HG02763 (cell line): ENCODE data around the gene PRR19.

ENCODE experiments used
- ATAC-seq: cut with Tn5 transposase; IDR thresholded peaks from one replicate; pipeline ENCODE4 v1.9.1; 2021; ENCODE audit warnings: mild to moderate bottlenecking, moderate library complexity; ENCODE audit not compliant: unreplicated experiment

PRR19 gene

DNA sequence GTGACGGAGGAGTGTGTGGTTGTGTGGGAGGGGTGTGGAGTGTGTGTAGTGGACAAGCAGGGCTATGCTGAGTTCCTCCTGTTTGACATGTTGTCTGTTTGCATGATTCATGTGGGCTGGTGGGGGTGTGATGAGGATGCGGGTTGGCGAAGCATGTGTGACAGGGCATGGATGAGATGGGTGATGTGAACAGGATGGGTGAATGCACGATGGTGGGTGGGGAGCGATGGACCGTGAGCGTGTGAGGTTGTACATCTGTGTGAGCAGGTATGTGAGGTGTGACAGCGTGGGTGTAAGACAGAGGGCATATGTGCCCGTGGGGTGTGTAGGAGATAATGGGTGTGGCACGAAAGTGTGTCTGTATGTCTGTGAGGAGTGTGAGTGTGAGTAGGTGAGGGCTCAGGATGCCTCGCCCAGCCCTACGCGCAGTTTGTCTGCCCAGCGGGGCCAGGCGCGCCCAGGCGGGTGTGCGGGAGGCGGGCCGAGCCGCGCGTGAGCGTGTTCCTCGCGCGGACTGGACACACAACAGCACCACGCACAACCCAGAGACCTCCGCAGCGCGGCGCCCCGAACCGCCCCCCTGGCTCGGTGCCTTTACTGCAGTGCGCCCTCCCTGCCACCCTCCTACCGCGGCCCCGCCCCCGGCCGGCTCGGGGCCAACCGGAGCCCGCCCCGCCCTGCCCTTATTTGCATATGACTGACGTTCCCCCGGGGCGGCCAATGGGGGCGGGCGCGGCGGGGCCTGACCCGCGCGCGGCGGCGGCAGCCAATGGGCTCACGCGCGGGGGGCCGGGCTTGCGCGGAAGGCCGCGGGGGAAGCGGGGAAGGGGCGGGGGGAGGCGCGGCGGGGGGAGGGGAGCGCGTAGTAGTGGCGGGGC lies 18.5 kb upstream of the PRR19 start:
- ATAC-seq, result peak; percentile 49

DNA sequence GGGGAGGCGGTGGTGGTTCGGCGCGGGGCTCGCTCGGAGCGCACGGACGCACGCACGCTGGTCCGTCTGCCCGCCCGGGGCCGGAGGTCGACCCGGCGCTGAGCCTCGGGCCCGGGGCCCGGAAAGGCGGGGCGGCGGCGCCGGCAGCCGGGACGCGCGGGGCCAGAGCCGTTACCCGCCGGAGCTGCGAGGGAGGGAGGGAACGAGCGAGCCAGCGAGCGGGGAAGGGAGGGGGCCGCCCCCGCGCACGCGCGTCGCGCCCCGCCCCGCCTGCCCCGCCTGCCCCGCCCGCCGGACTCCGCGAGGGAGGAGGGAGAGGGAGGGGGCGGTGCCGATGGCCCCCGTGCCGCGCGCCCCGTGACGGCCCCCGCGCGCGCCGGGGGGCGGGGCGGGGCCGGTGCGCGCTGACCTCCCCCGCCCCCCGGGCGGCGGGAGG lies 17.8 kb upstream of the PRR19 start:
- ATAC-seq, result peak; percentile 41

DNA sequence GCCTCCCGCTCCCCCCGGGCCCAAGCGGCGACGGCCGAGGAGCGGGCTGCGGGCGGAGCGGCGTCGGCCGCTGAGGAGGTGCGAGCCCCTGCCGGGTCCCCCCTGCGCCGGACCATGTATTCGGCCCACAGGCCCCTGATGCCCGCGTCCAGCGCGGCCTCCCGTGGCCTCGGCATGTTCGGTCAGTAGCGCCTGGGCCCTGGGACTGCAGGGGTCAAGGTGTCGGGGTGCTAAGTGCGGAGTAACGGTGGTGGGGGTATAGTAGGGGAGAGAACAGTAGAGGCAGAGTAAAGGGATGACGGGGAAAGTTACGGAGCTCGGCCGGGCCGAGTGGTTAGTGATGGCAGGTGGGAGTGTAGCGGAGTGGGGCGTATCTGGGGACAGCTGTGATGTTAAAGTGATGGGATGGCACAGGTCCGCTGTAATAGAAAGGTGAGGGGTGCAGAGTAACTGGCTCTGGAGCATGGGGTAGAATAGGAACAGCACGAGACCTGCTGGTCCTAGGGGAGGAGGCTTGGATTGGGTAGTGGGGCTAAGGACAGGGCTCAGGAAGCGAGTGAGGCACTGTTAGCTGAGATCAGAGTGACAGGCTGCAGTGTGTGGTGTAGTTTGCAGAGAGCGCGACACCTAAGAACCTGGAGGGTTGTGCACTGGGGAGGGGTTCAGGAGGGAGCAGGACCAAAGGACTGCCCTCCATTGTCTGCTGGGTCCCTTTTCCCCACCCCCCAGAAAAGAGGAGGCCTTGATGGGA lies 17.2 kb upstream of the PRR19 start:
- ATAC-seq, result no peak

DNA sequence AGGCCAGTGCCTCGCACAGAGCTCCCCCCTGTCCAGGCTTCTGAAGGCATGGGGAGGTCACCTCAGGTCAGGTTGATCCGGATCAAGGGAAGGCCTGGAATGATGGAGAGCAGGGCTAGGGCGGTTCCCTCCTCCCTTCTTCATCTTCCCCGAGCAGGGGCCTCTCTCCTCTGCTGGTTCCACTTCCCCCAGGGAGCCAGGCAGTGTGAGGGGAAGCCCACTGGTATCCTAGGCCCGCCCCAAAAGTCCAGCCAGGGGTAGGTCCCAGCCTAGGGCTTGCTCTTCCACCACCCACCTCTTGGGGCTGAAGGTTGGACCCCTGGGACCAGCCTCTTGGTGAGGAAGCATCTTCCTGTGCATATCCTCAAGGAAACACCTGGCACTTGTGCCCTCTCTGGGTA lies 16.4 kb upstream of the PRR19 start:
- no peak for ATAC-seq

DNA sequence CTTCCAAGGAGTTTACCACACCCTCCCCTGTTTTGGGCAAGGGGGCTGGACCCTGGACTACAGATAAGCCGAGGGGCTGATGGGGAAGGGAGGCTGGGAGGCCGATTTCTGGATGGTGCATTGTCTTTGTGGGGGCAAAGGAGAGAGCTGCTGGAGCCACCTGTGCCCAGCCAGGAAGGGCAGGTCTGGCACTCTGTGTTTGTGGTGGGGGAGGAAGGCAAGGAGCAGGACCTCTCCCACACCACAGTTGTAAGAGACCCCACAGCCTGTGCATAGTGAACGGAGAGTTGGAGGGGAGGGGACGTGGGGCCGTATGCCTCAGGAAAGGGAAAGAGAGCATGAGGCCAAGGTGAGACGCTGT lies 16.0 kb upstream of the PRR19 start:
- ATAC-seq, result no peak

DNA sequence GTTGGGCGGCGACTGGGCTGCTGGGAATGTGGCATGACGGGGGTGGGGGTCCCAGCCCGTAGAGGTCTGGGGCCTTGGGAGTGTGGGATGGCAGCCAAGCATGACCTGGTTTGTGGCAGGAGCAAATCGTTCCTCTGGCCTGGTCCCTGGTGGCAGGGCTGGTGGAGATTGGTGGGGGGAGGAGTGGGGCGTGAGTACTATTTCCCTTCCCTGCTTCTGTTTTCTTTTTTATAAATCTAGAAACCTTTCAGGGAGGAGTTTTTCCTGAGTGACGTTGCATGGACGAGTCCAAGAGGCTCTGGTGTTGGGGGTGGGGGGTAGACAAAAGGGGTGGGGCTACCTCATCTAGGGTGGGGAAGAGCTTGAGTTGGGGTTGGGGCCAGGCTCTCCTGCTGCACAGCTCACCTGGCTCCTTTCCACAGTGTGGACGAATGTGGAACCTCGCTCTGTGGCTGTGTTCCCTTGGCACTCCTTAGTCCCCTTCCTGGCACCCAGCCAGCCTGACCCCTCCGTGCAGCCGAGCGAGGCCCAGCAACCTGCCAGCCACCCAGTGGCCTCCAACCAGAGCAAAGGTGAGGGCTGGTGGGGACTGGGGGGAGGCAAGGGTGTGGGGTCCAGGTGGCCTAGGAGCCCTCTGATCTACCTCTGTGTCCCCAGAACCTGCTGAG lies 15.4 kb upstream of the PRR19 start:
- ATAC-seq, result no peak

DNA sequence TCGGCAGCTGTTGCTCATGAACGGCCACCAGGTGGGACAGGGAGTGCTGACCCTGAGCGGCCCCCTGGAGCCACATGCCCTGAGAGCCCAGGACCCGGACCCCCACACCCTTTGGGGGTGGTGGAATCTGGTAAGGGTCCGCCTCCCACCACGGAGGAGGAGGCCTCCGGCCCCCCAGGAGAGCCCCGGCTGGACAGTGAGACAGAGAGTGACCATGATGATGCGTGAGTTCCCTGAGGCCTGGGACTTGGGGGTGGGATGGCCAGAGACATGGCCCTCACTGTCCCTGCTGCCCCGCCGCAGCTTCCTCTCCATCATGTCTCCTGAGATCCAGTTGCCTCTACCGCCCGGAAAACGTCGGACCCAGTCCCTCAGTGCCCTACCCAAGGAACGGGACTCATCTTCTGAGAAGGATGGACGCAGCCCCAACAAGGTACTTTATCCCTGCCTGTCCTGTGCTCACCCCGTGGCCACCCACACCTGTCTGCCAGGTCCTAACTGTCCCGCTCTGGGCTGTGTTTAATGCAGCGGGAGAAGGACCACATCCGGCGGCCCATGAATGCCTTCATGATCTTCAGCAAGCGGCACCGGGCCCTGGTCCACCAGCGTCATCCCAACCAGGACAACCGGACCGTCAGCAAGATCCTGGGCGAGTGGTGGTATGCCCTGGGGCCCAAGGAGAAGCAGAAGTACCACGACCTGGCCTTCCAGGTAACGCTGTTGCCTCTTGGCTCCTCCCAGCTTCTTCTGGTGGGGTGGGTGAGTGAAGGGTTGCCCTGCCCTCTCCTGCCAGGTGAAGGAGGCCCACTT lies 14.7 kb upstream of the PRR19 start:
- ATAC-seq, result no peak

DNA sequence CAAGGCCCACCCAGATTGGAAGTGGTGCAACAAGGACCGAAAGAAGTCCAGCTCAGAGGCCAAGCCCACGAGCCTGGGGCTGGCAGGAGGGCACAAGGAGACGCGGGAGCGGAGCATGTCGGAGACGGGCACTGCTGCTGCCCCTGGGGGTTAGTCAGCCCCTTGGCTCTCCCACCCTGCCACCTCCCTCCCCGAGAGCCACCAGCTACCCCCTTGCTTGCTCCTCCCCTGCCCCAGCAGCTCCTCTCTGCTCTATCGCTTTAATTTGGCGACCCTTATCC lies 14.2 kb upstream of the PRR19 start:
- ATAC-seq, result no peak

DNA sequence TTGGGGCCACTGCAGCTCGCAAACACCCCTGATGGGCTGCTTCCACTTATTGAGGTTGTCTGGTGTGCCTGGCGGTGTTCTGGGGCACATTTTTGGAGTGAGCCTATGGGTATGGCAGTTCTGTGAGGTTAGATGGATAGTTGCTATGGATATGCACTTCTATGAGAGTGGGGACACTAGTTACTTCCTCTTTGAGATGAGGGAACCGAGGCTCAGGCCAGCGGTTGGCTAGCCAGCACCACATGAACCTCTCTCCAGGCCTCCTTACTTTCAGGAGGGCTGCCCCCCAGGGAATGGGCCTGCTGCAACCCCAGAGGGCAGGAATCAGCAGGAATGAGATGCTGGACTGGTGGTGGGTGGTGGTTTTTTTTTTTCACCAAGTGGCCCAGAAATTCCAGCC lies 13.5 kb upstream of the PRR19 start:
- ATAC-seq, result no peak

DNA sequence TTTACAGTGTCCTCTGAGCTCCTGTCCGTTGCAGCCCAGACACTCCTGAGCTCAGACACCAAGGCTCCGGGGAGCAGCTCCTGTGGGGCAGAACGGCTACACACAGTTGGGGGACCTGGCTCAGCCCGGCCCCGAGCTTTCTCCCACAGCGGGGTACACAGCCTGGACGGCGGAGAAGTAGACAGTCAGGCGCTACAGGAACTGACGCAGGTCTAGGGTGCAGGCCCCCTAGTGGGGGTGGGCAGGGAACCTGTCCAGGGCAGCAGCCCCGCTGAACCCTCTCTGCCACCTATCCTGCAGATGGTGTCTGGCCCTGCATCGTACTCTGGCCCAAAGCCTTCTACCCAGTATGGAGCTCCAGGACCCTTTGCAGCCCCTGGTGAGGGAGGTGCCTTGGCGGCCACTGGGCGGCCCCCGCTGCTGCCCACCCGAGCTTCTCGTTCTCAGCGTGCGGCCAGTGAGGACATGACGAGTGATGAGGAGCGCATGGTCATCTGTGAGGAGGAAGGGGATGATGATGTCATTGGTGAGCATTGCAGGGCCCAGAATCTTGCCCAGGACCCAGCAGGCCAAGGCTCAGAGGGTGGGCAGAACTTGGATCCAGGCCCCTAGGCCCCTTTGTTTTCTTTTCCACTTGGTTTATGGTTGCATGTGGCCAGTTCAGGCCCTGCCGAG lies 12.9 kb upstream of the PRR19 start:
- ATAC-seq, result no peak

DNA sequence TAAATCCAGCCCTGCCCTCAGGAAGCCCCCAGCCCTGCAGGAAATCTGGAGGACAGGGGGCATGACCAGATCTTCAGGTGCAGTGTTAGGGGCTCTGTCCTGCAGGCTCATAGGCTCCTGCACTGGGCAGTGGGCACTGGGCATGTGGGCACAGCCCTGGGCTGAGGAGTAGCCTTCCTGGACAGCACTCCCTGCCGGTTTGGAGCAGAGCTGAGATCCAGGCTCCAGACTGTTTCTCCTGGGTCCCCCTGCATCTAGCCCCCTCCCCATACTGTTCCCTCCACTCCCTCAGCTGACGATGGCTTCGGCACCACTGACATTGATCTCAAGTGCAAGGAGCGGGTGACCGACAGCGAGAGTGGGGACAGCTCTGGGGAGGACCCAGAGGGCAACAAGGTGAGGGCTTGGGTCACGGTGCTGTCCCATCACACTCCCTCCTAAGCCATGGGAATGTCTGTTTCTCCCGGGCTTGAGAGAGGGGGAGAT lies 12.3 kb upstream of the PRR19 start:
- ATAC-seq, result no peak

DNA sequence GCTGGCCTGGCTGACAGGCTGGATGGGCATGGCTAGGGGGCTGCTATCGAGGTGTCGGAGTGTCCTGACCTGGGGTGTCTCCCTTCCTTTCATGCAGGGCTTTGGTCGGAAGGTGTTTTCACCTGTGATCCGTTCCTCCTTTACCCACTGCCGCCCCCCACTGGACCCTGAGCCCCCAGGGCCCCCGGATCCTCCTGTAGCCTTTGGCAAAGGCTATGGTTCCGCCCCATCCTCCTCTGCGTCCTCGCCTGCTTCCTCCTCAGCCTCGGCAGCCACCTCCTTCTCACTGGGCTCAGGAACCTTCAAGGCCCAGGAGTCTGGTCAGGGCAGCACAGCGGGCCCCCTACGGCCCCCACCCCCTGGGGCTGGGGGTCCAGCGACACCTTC lies 11.8 kb upstream of the PRR19 start:
- ATAC-seq, result no peak

DNA sequence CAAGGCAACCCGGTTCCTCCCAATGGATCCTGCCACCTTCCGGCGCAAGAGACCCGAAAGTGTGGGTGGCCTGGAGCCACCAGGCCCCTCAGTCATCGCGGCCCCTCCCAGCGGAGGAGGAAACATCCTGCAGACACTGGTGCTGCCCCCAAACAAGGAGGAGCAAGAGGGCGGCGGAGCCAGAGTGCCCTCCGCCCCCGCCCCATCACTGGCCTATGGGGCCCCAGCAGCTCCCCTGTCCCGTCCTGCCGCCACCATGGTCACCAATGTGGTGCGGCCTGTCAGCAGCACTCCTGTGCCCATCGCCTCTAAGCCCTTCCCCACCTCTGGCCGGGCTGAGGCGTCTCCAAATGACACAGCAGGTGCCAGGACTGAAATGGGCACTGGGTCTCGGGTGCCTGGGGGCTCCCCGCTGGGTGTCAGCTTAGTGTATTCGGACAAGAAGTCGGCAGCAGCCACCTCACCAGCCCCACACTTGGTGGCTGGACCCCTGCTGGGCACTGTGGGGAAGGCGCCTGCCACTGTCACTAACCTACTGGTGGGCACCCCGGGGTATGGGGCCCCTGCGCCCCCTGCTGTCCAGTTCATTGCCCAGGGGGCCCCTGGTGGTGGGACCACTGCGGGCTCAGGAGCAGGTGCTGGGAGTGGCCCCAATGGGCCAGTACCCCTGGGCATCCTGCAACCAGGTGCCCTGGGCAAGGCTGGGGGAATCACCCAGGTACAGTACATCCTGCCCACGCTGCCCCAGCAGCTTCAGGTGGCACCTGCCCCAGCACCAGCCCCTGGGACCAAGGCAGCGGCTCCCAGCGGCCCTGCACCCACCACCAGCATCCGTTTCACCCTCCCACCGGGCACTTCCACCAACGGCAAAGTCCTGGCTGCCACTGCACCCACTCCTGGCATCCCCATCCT lies 11.2 kb upstream of the PRR19 start:
- no peak for ATAC-seq

DNA sequence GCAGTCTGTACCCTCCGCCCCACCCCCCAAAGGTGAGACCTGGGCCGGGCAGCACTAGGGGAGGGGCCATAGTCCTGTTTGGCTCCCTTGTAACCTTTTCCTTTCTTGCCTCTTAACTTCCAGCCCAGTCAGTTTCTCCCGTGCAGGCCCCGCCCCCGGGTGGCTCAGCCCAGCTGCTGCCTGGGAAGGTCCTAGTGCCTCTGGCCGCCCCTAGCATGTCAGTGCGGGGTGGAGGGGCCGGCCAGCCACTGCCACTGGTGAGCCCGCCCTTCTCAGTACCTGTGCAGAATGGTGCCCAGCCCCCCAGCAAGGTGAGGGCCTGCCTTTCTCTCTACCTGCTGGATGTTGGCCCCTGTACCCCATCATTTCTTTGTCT lies 10.5 kb upstream of the PRR19 start:
- no peak for ATAC-seq

DNA sequence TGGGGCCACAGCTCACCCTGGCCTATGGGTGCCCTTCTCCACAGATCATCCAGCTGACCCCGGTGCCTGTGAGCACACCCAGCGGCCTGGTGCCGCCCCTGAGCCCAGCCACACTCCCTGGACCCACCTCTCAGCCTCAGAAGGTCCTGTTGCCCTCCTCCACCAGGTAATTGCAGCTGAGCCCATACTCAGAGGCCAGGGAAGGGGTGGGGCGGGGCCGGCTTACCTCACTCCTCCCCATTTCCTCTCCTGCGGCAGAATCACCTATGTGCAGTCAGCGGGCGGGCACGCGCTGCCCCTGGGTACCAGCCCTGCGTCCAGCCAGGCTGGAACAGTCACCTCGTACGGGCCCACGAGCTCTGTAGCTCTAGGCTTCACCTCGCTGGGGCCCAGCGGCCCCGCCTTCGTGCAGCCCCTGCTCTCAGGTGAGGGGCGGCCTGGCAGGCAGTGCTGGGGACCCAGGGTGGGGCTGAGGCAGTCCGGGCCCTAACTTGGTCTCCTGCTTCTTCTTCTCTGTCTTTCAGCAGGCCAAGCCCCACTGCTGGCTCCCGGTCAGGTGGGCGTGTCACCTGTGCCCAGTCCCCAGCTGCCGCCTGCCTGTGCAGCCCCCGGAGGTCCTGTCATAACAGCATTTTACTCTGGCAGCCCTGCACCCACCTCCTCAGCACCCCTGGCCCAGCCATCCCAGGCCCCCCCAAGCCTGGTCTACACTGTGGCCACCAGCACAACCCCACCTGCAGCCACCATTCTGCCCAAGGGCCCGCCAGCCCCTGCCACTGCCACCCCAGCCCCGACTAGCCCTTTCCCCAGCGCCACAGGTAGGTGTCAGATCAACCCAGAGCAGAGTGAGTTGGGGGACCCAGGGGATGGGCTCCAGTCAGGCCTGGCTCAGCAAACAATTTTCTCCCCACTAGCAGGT lies 9.6 kb upstream of the PRR19 start:
- no peak for ATAC-seq

DNA sequence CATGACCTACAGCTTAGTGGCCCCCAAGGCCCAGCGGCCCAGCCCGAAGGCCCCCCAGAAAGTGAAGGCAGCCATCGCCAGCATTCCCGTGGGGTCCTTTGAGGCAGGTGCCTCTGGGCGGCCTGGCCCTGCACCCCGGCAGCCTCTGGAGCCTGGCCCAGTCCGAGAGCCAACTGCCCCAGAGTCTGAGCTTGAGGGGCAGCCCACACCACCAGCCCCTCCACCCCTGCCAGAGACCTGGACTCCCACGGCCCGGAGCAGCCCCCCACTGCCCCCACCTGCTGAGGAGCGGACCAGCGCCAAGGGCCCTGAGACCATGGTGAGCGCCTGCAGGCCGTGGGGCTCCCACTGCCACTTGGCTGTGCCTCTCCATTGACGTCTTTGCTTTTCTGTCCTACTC lies 9.0 kb upstream of the PRR19 start:
- ATAC-seq, result no peak

DNA sequence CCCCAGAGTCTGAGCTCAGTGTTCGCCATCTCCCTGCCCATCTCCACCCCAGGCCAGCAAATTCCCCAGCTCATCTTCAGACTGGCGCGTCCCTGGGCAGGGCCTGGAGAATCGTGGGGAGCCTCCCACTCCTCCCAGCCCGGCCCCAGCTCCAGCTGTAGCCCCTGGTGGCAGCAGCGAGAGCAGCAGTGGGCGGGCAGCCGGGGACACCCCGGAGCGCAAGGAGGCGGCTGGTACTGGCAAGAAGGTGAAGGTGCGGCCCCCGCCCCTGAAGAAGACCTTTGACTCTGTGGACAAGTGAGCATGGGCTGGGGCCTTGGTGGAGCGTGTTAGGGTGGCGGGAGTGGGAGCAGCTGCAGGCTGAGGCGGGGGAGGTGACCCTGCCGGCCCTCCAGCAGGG lies 8.4 kb upstream of the PRR19 start:
- no peak for ATAC-seq

DNA sequence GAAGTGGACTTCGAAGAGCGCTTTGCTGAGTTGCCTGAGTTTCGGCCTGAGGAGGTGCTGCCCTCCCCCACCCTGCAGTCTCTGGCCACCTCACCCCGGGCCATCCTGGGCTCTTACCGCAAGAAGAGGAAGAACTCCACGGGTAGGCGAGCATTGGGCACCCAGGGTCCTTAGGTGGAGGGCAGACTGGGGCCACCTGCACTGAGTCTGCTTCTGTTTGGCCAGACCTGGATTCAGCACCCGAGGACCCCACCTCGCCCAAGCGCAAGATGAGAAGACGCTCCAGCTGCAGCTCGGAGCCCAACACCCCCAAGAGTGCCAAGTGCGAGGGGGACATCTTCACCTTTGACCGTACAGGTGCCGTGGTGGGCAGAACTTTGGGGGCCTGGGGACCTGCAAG lies 8.0 kb upstream of the PRR19 start:
- no peak for ATAC-seq
